WTC11 (cell line): ENCODE results near the gene BCAR3. TPM values are rescaled to one million over a fixed set of nuclear protein-coding genes. Genes with fewer than 3 reads are reported as not detected.
A peak's percentile ranks its signal among the peaks of the same experiment; 100 is the strongest.

Source experiments
- ATAC-seq: fragments of 200-7000 bp; cut with Tn5 transposase; 2 replicates; pipeline ENCODE4 v1.10.0; 2021; ENCODE audit warnings: mild to moderate bottlenecking, moderate library complexity
- CTCF ChIA-PET: fragments of 300-600 bp; sonication (Branson Sonifier 250); formaldehyde crosslinking; loops from one replicate; lab custom pipeline; 2021; ENCODE audit warnings: antibody characterized with exemption; lab: Charles Lee
- POLR2A ChIA-PET: fragments of 350-600 bp; sonication (Branson Sonifier 250); formaldehyde crosslinking; loops from one replicate; lab custom pipeline; 2021; ENCODE audit warnings: antibody characterized with exemption; lab: Charles Lee
- DNase-seq: peaks from one replicate; pipeline ENCODE4 v3.0.0; 2021; ENCODE audit warnings: low spot score
- H3K27ac Mint-ChIP-seq: 2 replicates; pipeline ENCODE4 v1.8.0; 2021; ENCODE audit warnings: mixed read lengths
- H3K27me3 Mint-ChIP-seq: 2 replicates; pipeline ENCODE4 v1.8.0; 2021; ENCODE audit warnings: low read depth, mild to moderate bottlenecking, moderate library complexity, mixed read lengths
- H3K36me3 Mint-ChIP-seq: 2 replicates; pipeline ENCODE4 v1.8.0; 2021; ENCODE audit warnings: mixed read lengths
- H3K4me1 Mint-ChIP-seq: 2 replicates; pipeline ENCODE4 v1.8.0; 2022; ENCODE audit warnings: mixed read lengths
- H3K4me3 Mint-ChIP-seq: 2 replicates; pipeline ENCODE4 v1.8.0; 2021; ENCODE audit warnings: mild to moderate bottlenecking, moderate library complexity, mixed read lengths
- H3K9me3 Mint-ChIP-seq: 2 replicates; pipeline ENCODE4 v1.8.0; 2021; ENCODE audit warnings: mixed read lengths
- CREB1 ChIP-seq: sonication (generic); formaldehyde crosslinking; IDR thresholded peaks from 2 replicates; pipeline ENCODE4 v1.8.0; 2023; ENCODE audit warnings: mild to moderate bottlenecking, missing genetic modification reagents
- CREM ChIP-seq: sonication (generic); formaldehyde crosslinking; IDR thresholded peaks from 2 replicates; pipeline ENCODE4 v1.8.1; 2022; ENCODE audit warnings: mild to moderate bottlenecking, missing genetic modification reagents, moderate library complexity
- FOXP1 ChIP-seq: sonication (generic); formaldehyde crosslinking; IDR thresholded peaks from 2 replicates; pipeline ENCODE4 v1.8.0; 2022; ENCODE audit warnings: missing genetic modification reagents, mild to moderate bottlenecking, moderate library complexity, borderline replicate concordance
- HMGA2 ChIP-seq: fragments of 250-450 bp; sonication (Bioruptor Pico); IDR thresholded peaks from 2 replicates; pipeline ENCODE4 v1.4.0; 2021; ENCODE audit warnings: mild to moderate bottlenecking, moderate library complexity
- IRF1 ChIP-seq: sonication (generic); formaldehyde crosslinking; IDR thresholded peaks from 2 replicates; pipeline ENCODE4 v1.8.0; 2023; ENCODE audit warnings: missing genetic modification reagents
- JUN ChIP-seq: sonication (generic); formaldehyde crosslinking; IDR thresholded peaks from 2 replicates; pipeline ENCODE4 v1.8.0; 2023; ENCODE audit warnings: mild to moderate bottlenecking, missing genetic modification reagents
- MLX ChIP-seq: sonication (generic); formaldehyde crosslinking; IDR thresholded peaks from 2 replicates; pipeline ENCODE4 v1.8.1; 2023; ENCODE audit warnings: mild to moderate bottlenecking, missing genetic modification reagents, moderate library complexity
- RELA ChIP-seq: sonication (generic); formaldehyde crosslinking; IDR thresholded peaks from 2 replicates; pipeline ENCODE4 v1.8.1; 2022; ENCODE audit warnings: missing genetic modification reagents, mild to moderate bottlenecking, borderline replicate concordance
- ZNF121 ChIP-seq: sonication (generic); formaldehyde crosslinking; IDR thresholded peaks from 2 replicates; pipeline ENCODE4 v1.8.0; 2023; ENCODE audit warnings: missing genetic modification reagents
- ZNF219 ChIP-seq: sonication (generic); formaldehyde crosslinking; IDR thresholded peaks from 2 replicates; pipeline ENCODE4 v1.8.0; 2023; ENCODE audit warnings: missing genetic modification reagents, mild to moderate bottlenecking, borderline replicate concordance
- ZNF232 ChIP-seq: sonication (generic); formaldehyde crosslinking; IDR thresholded peaks from 2 replicates; pipeline ENCODE4 v1.8.0; 2022; ENCODE audit warnings: mild to moderate bottlenecking, missing genetic modification reagents
- ZNF416 ChIP-seq: fragments of 250-450 bp; sonication (Bioruptor Pico); IDR thresholded peaks from 2 replicates; pipeline ENCODE4 v1.9.0; 2021; ENCODE audit warnings: mild to moderate bottlenecking, inconsistent platforms
- ZNF423 ChIP-seq: fragments of 250-450 bp; sonication (Bioruptor Pico); IDR thresholded peaks from 2 replicates; pipeline ENCODE4 v2.1.2; 2022; ENCODE audit warnings: mild to moderate bottlenecking, moderate library complexity
- ZNF532 ChIP-seq: fragments of 250-450 bp; sonication (Bioruptor Pico); IDR thresholded peaks from 2 replicates; pipeline ENCODE4 v1.9.0; 2021; ENCODE audit warnings: mild to moderate bottlenecking, borderline replicate concordance
- total RNA-seq: library from RNA; stranded (reverse); gene quantifications from 3 replicates; pipeline ENCODE4 v1.2.3, GENCODE V29; 2021
- TF ChIP-seq, protein P1 (sequence below): sonication (generic); formaldehyde crosslinking; conservative IDR thresholded peaks from 2 replicates; pipeline ENCODE4 v1.8.1; 2022; ENCODE audit warnings: mild to moderate bottlenecking, missing genetic modification reagents
- TF ChIP-seq, protein P2 (sequence below): fragments of 250-450 bp; sonication (Bioruptor Pico); IDR thresholded peaks from 2 replicates; pipeline ENCODE4 v1.8.0; 2021; ENCODE audit warnings: mild to moderate bottlenecking
- TF ChIP-seq, protein P3 (sequence below): sonication (generic); formaldehyde crosslinking; IDR thresholded peaks from 2 replicates; pipeline ENCODE4 v1.8.1; 2022; ENCODE audit warnings: low read depth, mild to moderate bottlenecking, moderate library complexity, missing genetic modification reagents, borderline replicate concordance
- TF ChIP-seq, protein P4 (sequence below): sonication (generic); formaldehyde crosslinking; IDR thresholded peaks from 2 replicates; pipeline ENCODE4 v1.8.1; 2022; ENCODE audit warnings: missing genetic modification reagents, borderline replicate concordance

BCAR3 gene
- total RNA-seq, 1 experiment from 2014 or later: 14.8 TPM

GRCh38 chr1:93598396-93598795, 83.2 kb downstream of the BCAR3 start:
- no peaks in the 10 kb centered on the region for H3K27me3 Mint-ChIP-seq
- no peak overlapping the region for H3K27ac Mint-ChIP-seq
- TF ChIP-seq FOXP1: no peak
- TF ChIP-seq, protein P1, sequence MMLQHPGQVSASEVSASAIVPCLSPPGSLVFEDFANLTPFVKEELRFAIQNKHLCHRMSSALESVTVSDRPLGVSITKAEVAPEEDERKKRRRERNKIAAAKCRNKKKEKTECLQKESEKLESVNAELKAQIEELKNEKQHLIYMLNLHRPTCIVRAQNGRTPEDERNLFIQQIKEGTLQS: no peak
- no peak for TF ChIP-seq CREM
- TF ChIP-seq, protein P2, sequence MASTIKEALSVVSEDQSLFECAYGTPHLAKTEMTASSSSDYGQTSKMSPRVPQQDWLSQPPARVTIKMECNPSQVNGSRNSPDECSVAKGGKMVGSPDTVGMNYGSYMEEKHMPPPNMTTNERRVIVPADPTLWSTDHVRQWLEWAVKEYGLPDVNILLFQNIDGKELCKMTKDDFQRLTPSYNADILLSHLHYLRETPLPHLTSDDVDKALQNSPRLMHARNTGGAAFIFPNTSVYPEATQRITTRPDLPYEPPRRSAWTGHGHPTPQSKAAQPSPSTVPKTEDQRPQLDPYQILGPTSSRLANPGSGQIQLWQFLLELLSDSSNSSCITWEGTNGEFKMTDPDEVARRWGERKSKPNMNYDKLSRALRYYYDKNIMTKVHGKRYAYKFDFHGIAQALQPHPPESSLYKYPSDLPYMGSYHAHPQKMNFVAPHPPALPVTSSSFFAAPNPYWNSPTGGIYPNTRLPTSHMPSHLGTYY (CRISPR knock-in tag): no peak
- TF ChIP-seq ZNF416 (CRISPR knock-in tag): no peak
- TF ChIP-seq JUN (CRISPR knock-in tag): no peak
- no peak for TF ChIP-seq CREB1 (CRISPR knock-in tag)
- TF ChIP-seq, protein P3, sequence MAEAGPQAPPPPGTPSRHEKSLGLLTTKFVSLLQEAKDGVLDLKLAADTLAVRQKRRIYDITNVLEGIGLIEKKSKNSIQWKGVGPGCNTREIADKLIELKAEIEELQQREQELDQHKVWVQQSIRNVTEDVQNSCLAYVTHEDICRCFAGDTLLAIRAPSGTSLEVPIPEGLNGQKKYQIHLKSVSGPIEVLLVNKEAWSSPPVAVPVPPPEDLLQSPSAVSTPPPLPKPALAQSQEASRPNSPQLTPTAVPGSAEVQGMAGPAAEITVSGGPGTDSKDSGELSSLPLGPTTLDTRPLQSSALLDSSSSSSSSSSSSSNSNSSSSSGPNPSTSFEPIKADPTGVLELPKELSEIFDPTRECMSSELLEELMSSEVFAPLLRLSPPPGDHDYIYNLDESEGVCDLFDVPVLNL (CRISPR knock-in tag): no peak
- no peak for TF ChIP-seq MLX
- H3K9me3 Mint-ChIP-seq: no peaks in the 10 kb centered on the region
- no peaks in the 10 kb centered on the region for H3K36me3 Mint-ChIP-seq
- ATAC-seq (no peak), DNase-seq (no peak)
- H3K4me3 Mint-ChIP-seq: no peak overlapping the region
- POLR2A ChIA-PET: no interaction called here
- H3K4me1 Mint-ChIP-seq: peaks cover 52% of the 10 kb centered on the region
- CTCF ChIA-PET: interaction anchor here (1.0 to 1.8 kb wide), 3 partner anchors 15 to 246 kb away, joined by 3 to 7 read pairs (median 5); no protein-coding TSS in a partner anchor

GRCh38 chr1:93597709-93598108, 83.9 kb downstream of the BCAR3 start:
- H3K27me3 Mint-ChIP-seq: no peaks in the 10 kb centered on the region
- DNase-seq: no peak
- peak overlapping the region; percentile 58 for H3K27ac Mint-ChIP-seq
- ChIA-PET CTCF (interaction anchor here (0.6 to 1.8 kb wide), 2 partner anchors 16 to 447 kb away, joined by 4 to 5 read pairs; no protein-coding TSS in a partner anchor), POLR2A (no interaction called here)
- TF ChIP-seq HMGA2 (CRISPR knock-in tag) (no peak), IRF1 (CRISPR knock-in tag) (no peak), ZNF219 (CRISPR knock-in tag) (no peak), RELA (no peak)
- TF ChIP-seq, all 79 proteins: peak for 0
- no peak overlapping the region for H3K4me3 Mint-ChIP-seq
- H3K9me3 Mint-ChIP-seq: no peaks in the 10 kb centered on the region
- H3K4me1 Mint-ChIP-seq: peaks cover 53% of the 10 kb centered on the region
- ATAC-seq: no peak
- H3K36me3 Mint-ChIP-seq: no peaks in the 10 kb centered on the region

GRCh38 chr1:93596329-93597089, 85.1 kb downstream of the BCAR3 start:
- ChIA-PET CTCF (interaction anchor here (0.7 to 0.9 kb wide), 2 partner anchors 248 to 292 kb away, joined by 3 read pairs; no protein-coding TSS in a partner anchor), POLR2A (no interaction called here)
- Mint-ChIP-seq H3K36me3 (no peaks in the 10 kb centered on the region; the same call in 1 of the 2 replicates), H3K27ac (peak overlapping the region; percentile 57), H3K4me3 (no peak overlapping the region), H3K27me3 (no peaks in the 10 kb centered on the region), H3K4me1 (peaks cover 65% of the 10 kb centered on the region), H3K9me3 (no peaks in the 10 kb centered on the region)
- no peak for ATAC-seq
- DNase-seq: no peak
- no peak for TF ChIP-seq CREB1 (CRISPR knock-in tag)
- no peak for TF ChIP-seq RELA
- no peak for TF ChIP-seq ZNF121
- no peak for TF ChIP-seq ZNF232 (CRISPR knock-in tag)
- TF ChIP-seq ZNF532 (CRISPR knock-in tag): no peak
- TF ChIP-seq IRF1 (CRISPR knock-in tag): no peak
- no peak for TF ChIP-seq ZNF423 (CRISPR knock-in tag)
- TF ChIP-seq, protein P4, sequence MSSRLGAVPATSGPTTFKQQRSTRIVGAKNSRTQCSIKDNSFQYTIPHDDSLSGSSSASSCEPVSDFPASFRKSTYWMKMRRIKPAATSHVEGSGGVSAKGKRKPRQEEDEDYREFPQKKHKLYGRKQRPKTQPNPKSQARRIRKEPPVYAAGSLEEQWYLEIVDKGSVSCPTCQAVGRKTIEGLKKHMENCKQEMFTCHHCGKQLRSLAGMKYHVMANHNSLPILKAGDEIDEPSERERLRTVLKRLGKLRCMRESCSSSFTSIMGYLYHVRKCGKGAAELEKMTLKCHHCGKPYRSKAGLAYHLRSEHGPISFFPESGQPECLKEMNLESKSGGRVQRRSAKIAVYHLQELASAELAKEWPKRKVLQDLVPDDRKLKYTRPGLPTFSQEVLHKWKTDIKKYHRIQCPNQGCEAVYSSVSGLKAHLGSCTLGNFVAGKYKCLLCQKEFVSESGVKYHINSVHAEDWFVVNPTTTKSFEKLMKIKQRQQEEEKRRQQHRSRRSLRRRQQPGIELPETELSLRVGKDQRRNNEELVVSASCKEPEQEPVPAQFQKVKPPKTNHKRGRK (CRISPR knock-in tag): no peak
